Activated CD4-positive, CD25-positive, alpha-beta regulatory T cell treated with anti-CD3 and anti-CD28 coated beads, Interleukin-2, amount 50 U/mL, for 72 hours (primary cell): ENCODE results near the gene KANK2.

Experiments
- DNase-seq: peaks from one replicate; pipeline ENCODE4 v3.0.0; 2021

KANK2 gene

GRCh38 chr19:11225172-11225571 lies 27.8 kb upstream of the KANK2 start:
- DNase-seq: no peak

- DNase-seq: no peak
Measured at GRCh38 chr19:11224429-11224828, 27.1 kb upstream of the KANK2 start.

- no peak for DNase-seq
Measured at GRCh38 chr19:11223200-11223599, 25.9 kb upstream of the KANK2 start.

- no peak for DNase-seq
Measured at GRCh38 chr19:11221082-11221598, 23.8 kb upstream of the KANK2 start.

GRCh38 chr19:11214387-11214786 lies 17.0 kb upstream of the KANK2 start:
- DNase-seq: no peak

- no peak for DNase-seq
Measured at GRCh38 chr19:11210656-11210928, 13.2 kb upstream of the KANK2 start.

GRCh38 chr19:11209839-11210655 lies 12.7 kb upstream of the KANK2 start:
- no peak for DNase-seq

GRCh38 chr19:11208561-11209471 lies 11.5 kb upstream of the KANK2 start:
- DNase-seq: no peak

- no peak for DNase-seq
Measured at GRCh38 chr19:11205939-11206570, 8.7 kb upstream of the KANK2 start.

GRCh38 chr19:11204943-11205349 lies 7.6 kb upstream of the KANK2 start:
- DNase-seq: no peak

GRCh38 chr19:11204076-11204602 lies 6.8 kb upstream of the KANK2 start:
- no peak for DNase-seq

GRCh38 chr19:11203194-11204075 lies 6.1 kb upstream of the KANK2 start:
- peak; percentile 56 for DNase-seq

GRCh38 chr19:11202488-11203193 lies 5.3 kb upstream of the KANK2 start:
- no peak for DNase-seq

- no peak for DNase-seq
Measured at GRCh38 chr19:11201791-11202190, 4.4 kb upstream of the KANK2 start.

GRCh38 chr19:11200931-11201330 lies 3.6 kb upstream of the KANK2 start:
- DNase-seq: no peak

GRCh38 chr19:11200015-11200574 lies 2.8 kb upstream of the KANK2 start:
- no peak for DNase-seq

- DNase-seq: no peak
Measured at GRCh38 chr19:11199517-11199916, 2.2 kb upstream of the KANK2 start.

GRCh38 chr19:11198769-11199424 lies 1.6 kb upstream of the KANK2 start:
- no peak for DNase-seq

- no peak for DNase-seq
Measured at GRCh38 chr19:11198175-11198534, 810 bp upstream of the KANK2 start.

- DNase-seq: no peak
Measured at GRCh38 chr19:11196406-11197287, 698 bp downstream of the KANK2 start.
